DOHH2 (cell line): ENCODE results near the gene GAB1.
A peak's percentile ranks its signal among the peaks of the same experiment; 100 is the strongest.

ENCODE experiments used
- CTCF ChIP-seq: fragments of 200-600 bp; sonication (generic); IDR thresholded peaks from one replicate; pipeline ENCODE4 v1.5.1; 2014; ENCODE audit warnings: antibody characterized with exemption, mild to moderate bottlenecking, low read depth, low read length; ENCODE audit not compliant: poor library complexity, severe bottlenecking
- EZH2phosphoT487 ChIP-seq: fragments of 200-600 bp; sonication (generic); IDR thresholded peaks from 2 replicates; pipeline ENCODE4 v1.6.1; 2017; ENCODE audit warnings: borderline replicate concordance, mild to moderate bottlenecking, antibody characterized with exemption, low read length, moderate library complexity, mixed read lengths

- TF ChIP-seq CTCF (peak; percentile 86), EZH2phosphoT487 (no peak)
These were observed 62.7 kb downstream of the GAB1 start for GRCh38 chr4:143399113-143399949.
